Kidney (tissue), 14 donors: Measurements from ENCODE around the gene PIP. TPM values are rescaled to one million over a fixed set of nuclear protein-coding genes. Genes with fewer than 3 reads are reported as not detected.

ENCODE experiments used
- DNase-seq, 5 donors: peaks; one replicate each; pipeline ENCODE4 v3.0.0-alpha.2; 2013 to 2020
- FAIRE-seq: peaks from 2 replicates; lab custom pipeline; 2012; peaks lifted over from hg19 to GRCh38; lab: Jason Lieb, UNC
- H3K27ac ChIP-seq, 2 donors: one replicate each; pipeline ENCODE4 v1.7.0; 2013; ENCODE audit warnings: low read depth in 2 of 2, low read length in 2 of 2, inconsistent platforms in 1 of 2
- H3K27me3 ChIP-seq: one replicate; pipeline ENCODE4 v1.7.1; 2013; ENCODE audit warnings: low read length, inconsistent platforms; ENCODE audit not compliant: control insufficient read depth, insufficient read depth
- H3K36me3 ChIP-seq, 3 donors: one replicate each; pipeline versions ENCODE4 v1.7.0 to v1.7.1; 2013; ENCODE audit warnings: low read length in 3 of 3, control low read depth in 1 of 3, inconsistent platforms in 1 of 3; ENCODE audit not compliant: insufficient read depth in 3 of 3, control insufficient read depth in 2 of 3
- H3K4me1 ChIP-seq, 3 donors: one replicate each; pipeline versions ENCODE4 v1.7.0 to v1.7.1; 2013; ENCODE audit warnings: low read length in 3 of 3, inconsistent platforms in 1 of 3, low read depth in 1 of 3; ENCODE audit not compliant: control insufficient read depth in 2 of 3, insufficient read depth in 2 of 3
- H3K4me3 ChIP-seq, 3 donors: one replicate each; pipeline versions ENCODE4 v1.7.0 to v1.8.1; 2013; ENCODE audit warnings: low read length in 3 of 3, control low read depth in 1 of 3, inconsistent platforms in 1 of 3
- H3K9ac ChIP-seq, 3 donors: one replicate each; pipeline versions ENCODE4 v1.7.0 to v1.7.1; 2013; ENCODE audit warnings: low read length in 3 of 3, control low read depth in 1 of 3, inconsistent platforms in 1 of 3
- H3K9me3 ChIP-seq, 3 donors: one replicate each; pipeline versions ENCODE4 v1.7.0 to v1.7.1; 2013; ENCODE audit warnings: low read length in 3 of 3, control low read depth in 1 of 3, inconsistent platforms in 1 of 3; ENCODE audit not compliant: control insufficient read depth in 2 of 3, insufficient read depth in 1 of 3
- CTCF ChIP-seq: IDR thresholded peaks from 3 replicates; pipeline ENCODE4 v1.5.1; 2012; ENCODE audit warnings: mild to moderate bottlenecking, moderate library complexity, borderline replicate concordance; ENCODE audit not compliant: insufficient read depth; ENCODE audit errors: extremely low read depth
- intact Hi-C: fragments of 100-400 bp; cut with DNase I; formaldehyde crosslinking; loops from one replicate; pipeline ENCODE4 v1.11.1; 2022
- polyA plus RNA-seq: library from polyadenylated mRNA; stranded (reverse); fragments of 350-450 nt; fragmentation: Illumina TruSeq; extraction: RNeasy Lipid Tissue Mini Kit (QIAGEN cat#74804); gene quantifications from one replicate; pipeline ENCODE4 v1.2.3, GENCODE V29; 2014; ENCODE audit warnings: low read depth, low replicate concordance; ENCODE audit not compliant: insufficient read depth
- total RNA-seq: library from RNA; stranded (reverse); fragmentation: NEBNext Ultra II Directional; extraction: Animal tissue kit (Norgen Biotek cat#: 25700); gene quantifications from one replicate; pipeline ENCODE4 v1.2.1, GENCODE V29; 2021
- donor health status: control.
- donor health status: control.
- donor health status: control.
- donor health status: control.
- donor health status: control.
- donor health status: DM: yes; HTN: yes; CAD: no.
- donor health status: Normal renal cell carcinoma (clear cell type).

The PIP gene
- total and polyA plus RNA-seq, 2 donors from 2014 or later, result 0.47 TPM; not detected in 1

- DNase-seq (no peak), FAIRE-seq (no peak)
- TF ChIP-seq CTCF, result no peak
- H3K36me3 ChIP-seq, result no peaks in the 10 kb centered on the region
- H3K27ac ChIP-seq, result no peak overlapping the region
- no peaks in the 10 kb centered on the region for H3K4me1 ChIP-seq
- H3K27me3 ChIP-seq, result no peaks in the 10 kb centered on the region
- H3K9me3 ChIP-seq, result peaks cover 0 to 7% (median 0%) of the 10 kb centered on the region in 3 donors
- no peak overlapping the region for H3K9ac ChIP-seq
- H3K4me3 ChIP-seq, result no peak overlapping the region
- intact Hi-C loops, result no loop called here
These were observed 2.8 kb upstream of the PIP start for GRCh38 chr7:143129051-143129450.

GRCh38 chr7:143129477-143129876 is 2.4 kb upstream of the PIP start:
- intact Hi-C loops, result no loop called here
- DNase-seq (no peak), FAIRE-seq (no peak)
- no peak overlapping the region for H3K9ac ChIP-seq
- no peak overlapping the region for H3K27ac ChIP-seq
- no peaks in the 10 kb centered on the region for H3K36me3 ChIP-seq
- no peak overlapping the region for H3K4me3 ChIP-seq
- no peaks in the 10 kb centered on the region for H3K4me1 ChIP-seq
- no peak for TF ChIP-seq CTCF
- H3K27me3 ChIP-seq, result no peaks in the 10 kb centered on the region
- peaks cover 0 to 7% (median 0%) of the 10 kb centered on the region in 3 donors for H3K9me3 ChIP-seq

GRCh38 chr7:143130541-143130940 is 1.3 kb upstream of the PIP start:
- no peaks in the 10 kb centered on the region for H3K27me3 ChIP-seq
- no peaks in the 10 kb centered on the region for H3K4me1 ChIP-seq
- H3K36me3 ChIP-seq, result no peaks in the 10 kb centered on the region
- no peak overlapping the region for H3K27ac ChIP-seq
- DNase-seq (no peak), FAIRE-seq (no peak)
- H3K9me3 ChIP-seq, result peaks cover 0 to 3% (median 0%) of the 10 kb centered on the region in 3 donors
- H3K9ac ChIP-seq, result no peak overlapping the region
- intact Hi-C loops, result no loop called here
- TF ChIP-seq CTCF, result no peak
- H3K4me3 ChIP-seq, result no peak overlapping the region

GRCh38 chr7:143147070-143147469 is 15.2 kb downstream of the PIP start:
- Histone ChIP-seq H3K27ac (no peak overlapping the region), H3K9ac (no peak overlapping the region), H3K4me3 (no peak overlapping the region), H3K36me3 (no peaks in the 10 kb centered on the region), H3K9me3 (no peaks in the 10 kb centered on the region), H3K4me1 (no peaks in the 10 kb centered on the region), H3K27me3 (no peaks in the 10 kb centered on the region)
- DNase-seq (no peak), FAIRE-seq (no peak)
- intact Hi-C loops, result no loop called here
- TF ChIP-seq CTCF, result no peak
